Esophagus muscularis mucosa (tissue), 4 donors: ENCODE measurements around the gene MSANTD3. TPM values are rescaled to one million over a fixed set of nuclear protein-coding genes. Genes with fewer than 3 reads are reported as not detected.

Experiments
- DNase-seq: peaks from one replicate; pipeline ENCODE4 v3.0.0-alpha.2; 2017; ENCODE audit errors: extremely low spot score
- H3K27ac ChIP-seq, 4 donors: fragments of 200-600 bp; sonication (generic); replicated peaks in 1 of 4; 1 replicate in 3 of 4; 2 replicates in 1 of 4; pipeline ENCODE4 v1.5.1; 2016 to 2019; ENCODE audit warnings: mild to moderate bottlenecking in 1 of 4
- H3K27me3 ChIP-seq, 4 donors: fragments of 200-600 bp; sonication (generic); one replicate each; pipeline versions ENCODE4 v1.5.1 to v1.6.0; 2016 to 2019
- H3K36me3 ChIP-seq, 4 donors: fragments of 200-600 bp; sonication (generic); one replicate each; pipeline ENCODE4 v1.5.1; 2016 to 2019
- H3K4me1 ChIP-seq, 4 donors: fragments of 200-600 bp; sonication (generic); one replicate each; pipeline ENCODE4 v1.5.1; 2016 to 2019
- H3K4me3 ChIP-seq, 4 donors: fragments of 200-600 bp; sonication (generic); 1 replicate in 2 of 4; 2 replicates in 2 of 4; pipeline ENCODE4 v1.5.1; 2016 to 2019; ENCODE audit warnings: mild to moderate bottlenecking in 4 of 4, moderate library complexity in 1 of 4
- H3K9me3 ChIP-seq, 4 donors: fragments of 200-600 bp; sonication (generic); 1 replicate in 3 of 4; 2 replicates in 1 of 4; pipeline ENCODE4 v1.5.1; 2016 to 2019
- EP300 ChIP-seq: sonication (generic); formaldehyde crosslinking; IDR thresholded peaks from one replicate; pipeline ENCODE4 v1.6.1; 2017; ENCODE audit warnings: antibody characterized with exemption
- POLR2A ChIP-seq: fragments of 450-650 bp; IDR thresholded peaks from one replicate; pipeline ENCODE4 v1.6.1; 2017; ENCODE audit warnings: antibody characterized with exemption, moderate library complexity, mild to moderate bottlenecking, low read depth
- POLR2AphosphoS5 ChIP-seq, 2 donors: sonication (generic); formaldehyde crosslinking; IDR thresholded peaks; one replicate each; pipeline ENCODE4 v1.6.1; 2017; ENCODE audit warnings: antibody characterized with exemption in 2 of 2
- WGBS: methylation state at CpG from one replicate; pipeline ENCODE4 v1.1.5; 2018; 5-methylcytosine and 5-hydroxymethylcytosine counted together
- intact Hi-C: fragments of 100-400 bp; cut with DNase I; formaldehyde crosslinking; loops from one replicate; pipeline ENCODE4 v1.15.1; 2023
- total RNA-seq, 4 donors: library from RNA; depleted of rRNA; stranded (reverse); fragments of >200 nt; gene quantifications; one replicate each; pipeline versions ENCODE4 v1.1.0 to v1.2.1, GENCODE V29; 2016
- TF ChIP-seq, protein P1 (sequence below), 3 experiments: fragments of 200-600 bp in 2 of 3; fragments of 450-650 bp in 1 of 3; sonication (generic) in 2 of 3; IDR thresholded peaks; one replicate each; pipeline ENCODE4 v1.5.1; 2017 to 2019; ENCODE audit warnings: antibody characterized with exemption in 3 of 3, mild to moderate bottlenecking in 2 of 3, moderate library complexity in 1 of 3

The MSANTD3 gene
- total RNA-seq, 4 donors from 2014 or later = 28.5 to 50.4 (median 41.3) TPM

DNA sequence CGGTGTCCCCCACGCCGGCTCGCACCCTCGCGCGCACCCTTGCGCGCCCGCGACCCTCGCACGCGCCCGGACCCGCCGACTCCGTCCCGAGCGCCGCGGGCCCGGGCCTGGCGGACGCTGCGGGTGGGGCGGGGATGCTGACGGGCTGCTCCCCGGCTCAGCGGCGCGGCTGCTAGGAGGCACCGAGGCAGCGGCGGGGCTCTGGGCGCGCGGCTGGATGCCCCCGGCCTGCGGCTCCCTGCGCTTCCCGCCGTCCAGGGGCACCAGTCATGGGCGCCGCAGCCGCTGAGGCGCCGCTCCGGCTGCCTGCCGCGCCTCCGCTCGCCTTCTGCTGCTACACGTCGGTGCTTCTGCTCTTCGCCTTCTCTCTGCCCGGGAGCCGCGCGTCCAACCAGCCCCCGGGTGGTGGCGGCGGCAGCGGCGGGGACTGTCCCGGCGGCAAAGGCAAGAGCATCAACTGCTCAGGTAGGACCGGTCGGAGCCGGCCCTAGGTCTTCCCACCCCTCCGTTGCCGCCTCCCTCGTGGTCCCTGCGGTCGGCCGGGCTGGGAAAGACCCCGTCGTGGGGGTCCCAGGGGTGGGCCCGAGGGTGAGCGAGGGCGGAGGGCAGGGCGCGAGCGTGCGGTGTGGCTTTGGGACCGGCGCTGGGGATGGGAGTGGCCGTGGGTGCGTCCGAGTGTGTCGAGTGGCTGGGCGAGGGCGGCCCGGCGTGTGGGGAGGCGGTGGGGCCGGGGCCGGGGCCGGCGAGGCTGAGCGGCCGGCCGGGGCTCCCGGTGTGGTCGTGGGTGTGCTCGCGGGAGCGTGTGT, 46.5 kb downstream of the MSANTD3 start:
- peaks cover 0 to 15% (median 0%) of the 10 kb centered on the region in 4 donors for H3K27me3 ChIP-seq
- peaks cover 8 to 21% (median 16%) of the 10 kb centered on the region in 4 donors for H3K4me1 ChIP-seq
- peak overlapping the region; percentile 70 to 73 (median 72) for H3K4me3 ChIP-seq
- no peak for DNase-seq
- WGBS = 0% methylated on average over 5 of the region's 108 CpGs
- H3K36me3 ChIP-seq = no peaks in the 10 kb centered on the region
- TF ChIP-seq EP300 (no peak), POLR2AphosphoS5 (IDR thresholded peaks at IDR 0.05) (no peak), POLR2A (no peak)
- TF ChIP-seq, protein P1, sequence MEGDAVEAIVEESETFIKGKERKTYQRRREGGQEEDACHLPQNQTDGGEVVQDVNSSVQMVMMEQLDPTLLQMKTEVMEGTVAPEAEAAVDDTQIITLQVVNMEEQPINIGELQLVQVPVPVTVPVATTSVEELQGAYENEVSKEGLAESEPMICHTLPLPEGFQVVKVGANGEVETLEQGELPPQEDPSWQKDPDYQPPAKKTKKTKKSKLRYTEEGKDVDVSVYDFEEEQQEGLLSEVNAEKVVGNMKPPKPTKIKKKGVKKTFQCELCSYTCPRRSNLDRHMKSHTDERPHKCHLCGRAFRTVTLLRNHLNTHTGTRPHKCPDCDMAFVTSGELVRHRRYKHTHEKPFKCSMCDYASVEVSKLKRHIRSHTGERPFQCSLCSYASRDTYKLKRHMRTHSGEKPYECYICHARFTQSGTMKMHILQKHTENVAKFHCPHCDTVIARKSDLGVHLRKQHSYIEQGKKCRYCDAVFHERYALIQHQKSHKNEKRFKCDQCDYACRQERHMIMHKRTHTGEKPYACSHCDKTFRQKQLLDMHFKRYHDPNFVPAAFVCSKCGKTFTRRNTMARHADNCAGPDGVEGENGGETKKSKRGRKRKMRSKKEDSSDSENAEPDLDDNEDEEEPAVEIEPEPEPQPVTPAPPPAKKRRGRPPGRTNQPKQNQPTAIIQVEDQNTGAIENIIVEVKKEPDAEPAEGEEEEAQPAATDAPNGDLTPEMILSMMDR (IDR thresholded peaks at IDR 0.05) = no peak
- intact Hi-C loops = no loop called here
- no peaks in the 10 kb centered on the region for H3K9me3 ChIP-seq
- peak overlapping the region in 1 of 4 donors; percentile 41 for H3K27ac ChIP-seq

DNA sequence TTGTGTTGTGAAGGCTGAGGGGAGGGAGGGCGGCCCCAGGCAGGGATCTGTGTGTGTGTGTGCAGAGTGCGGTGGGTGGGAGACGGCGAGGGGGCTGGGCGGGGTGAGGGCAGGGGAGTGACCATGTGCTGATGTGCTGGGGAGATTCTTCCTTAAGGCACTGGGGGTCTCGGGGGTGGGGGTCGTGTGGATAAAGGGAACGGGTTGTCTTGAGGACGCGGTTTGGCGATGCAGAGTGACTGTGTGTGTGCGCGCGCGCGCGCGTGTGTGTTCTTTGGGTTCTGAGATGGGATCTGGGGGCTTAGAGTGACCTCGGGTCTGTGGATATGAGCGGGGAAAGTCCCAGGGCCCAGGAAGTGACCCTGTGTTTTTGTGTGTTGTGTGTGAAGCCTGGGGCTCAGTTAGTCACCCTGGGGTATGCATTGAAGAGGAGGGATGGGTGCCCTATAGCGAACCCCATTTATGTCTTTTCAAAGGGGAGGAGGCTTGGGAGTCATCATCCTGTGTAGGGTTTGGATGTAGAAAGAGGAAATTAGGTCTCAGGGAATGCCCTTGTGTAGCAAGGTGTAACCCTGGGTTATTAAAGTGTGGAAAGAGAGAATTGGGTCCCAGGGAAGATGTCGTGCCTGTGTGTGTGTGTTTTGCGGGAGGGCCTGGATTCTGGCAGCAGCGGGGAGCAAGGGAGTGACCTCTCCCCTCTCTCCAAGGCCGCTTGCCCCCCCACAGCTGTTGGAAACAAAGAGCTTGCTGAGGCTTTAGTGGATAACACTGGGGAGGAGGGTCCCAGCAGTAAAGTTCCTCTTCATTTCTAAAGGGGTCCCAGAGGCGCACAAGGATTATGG, 47.4 kb downstream of the MSANTD3 start:
- 30% methylated on average over 26 of the region's 26 CpGs for WGBS
- Histone ChIP-seq H3K9me3 (no peaks in the 10 kb centered on the region), H3K27ac (no peak overlapping the region), H3K4me3 (peak overlapping the region; percentile 70 to 73 (median 72)), H3K4me1 (peaks cover 8 to 21% (median 16%) of the 10 kb centered on the region in 4 donors), H3K36me3 (no peaks in the 10 kb centered on the region), H3K27me3 (peaks cover 0 to 15% (median 0%) of the 10 kb centered on the region in 4 donors)
- TF ChIP-seq POLR2A = no peak
- no peak for DNase-seq
- intact Hi-C loops = no loop called here

DNA sequence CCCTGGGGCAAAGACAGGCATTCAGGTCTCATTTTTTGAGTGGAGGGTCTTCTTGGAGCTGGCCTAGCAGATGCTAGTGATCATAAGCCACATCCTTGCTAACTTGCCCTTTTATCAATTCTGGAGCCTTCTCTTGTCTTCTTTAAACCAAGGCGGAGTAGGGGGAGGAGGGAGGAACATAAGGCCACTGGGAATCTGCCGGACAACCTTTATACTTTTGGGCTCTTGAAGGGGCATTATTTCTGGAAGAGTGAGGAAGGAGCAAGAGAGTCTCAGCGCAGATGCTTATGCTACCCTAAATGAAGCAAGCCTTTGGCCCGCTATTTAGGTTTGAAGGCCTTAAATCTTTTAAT, 48.0 kb downstream of the MSANTD3 start:
- WGBS = 99% methylated on average over 4 of the region's 4 CpGs
- H3K4me1 ChIP-seq = peaks cover 8 to 21% (median 16%) of the 10 kb centered on the region in 4 donors
- H3K27me3 ChIP-seq = peaks cover 0 to 15% (median 0%) of the 10 kb centered on the region in 4 donors

DNA sequence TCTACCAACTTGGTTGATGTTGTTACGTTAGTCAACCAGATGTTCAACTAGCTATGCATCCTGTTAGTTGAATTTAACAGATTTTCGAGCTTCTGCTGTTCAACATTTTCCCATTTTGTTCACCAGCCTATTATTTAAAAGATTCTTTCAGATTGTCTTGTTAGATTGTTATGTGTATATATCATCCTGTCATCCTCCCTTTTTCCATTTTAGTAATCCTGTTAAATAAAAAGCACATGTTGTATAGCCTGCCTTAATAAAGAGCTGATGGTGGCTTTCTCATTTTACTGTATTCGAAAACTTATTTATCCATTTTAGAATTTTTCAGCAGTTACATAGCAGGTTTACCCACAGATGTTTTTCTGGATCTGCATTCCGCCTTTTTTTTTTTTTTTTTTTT, 50.3 kb downstream of the MSANTD3 start:
- Histone ChIP-seq H3K9me3 (no peaks in the 10 kb centered on the region), H3K27me3 (peaks cover 0 to 15% (median 0%) of the 10 kb centered on the region in 4 donors), H3K27ac (no peak overlapping the region), H3K4me1 (peaks cover 8 to 21% (median 16%) of the 10 kb centered on the region in 4 donors), H3K4me3 (no peak overlapping the region), H3K36me3 (no peaks in the 10 kb centered on the region)
- TF ChIP-seq POLR2A (no peak), POLR2AphosphoS5 (IDR thresholded peaks at IDR 0.05) (no peak), EP300 (no peak)
- TF ChIP-seq, protein P1 (IDR thresholded peaks at IDR 0.05) = no peak
- intact Hi-C loops = no loop called here
- DNase-seq = no peak
- WGBS = 97% methylated on average over 4 of the region's 4 CpGs

More for the DNA sequence above, 48.0 kb downstream of the MSANTD3 start:
- TF ChIP-seq POLR2AphosphoS5 (IDR thresholded peaks at IDR 0.05) (no peak), POLR2A (no peak), EP300 (no peak)
- TF ChIP-seq, protein P1 (IDR thresholded peaks at IDR 0.05) = no peak
- Histone ChIP-seq H3K27ac (no peak overlapping the region), H3K36me3 (no peaks in the 10 kb centered on the region), H3K4me3 (no peak overlapping the region), H3K9me3 (no peaks in the 10 kb centered on the region)
- DNase-seq = no peak
- intact Hi-C loops = no loop called here

DNA sequence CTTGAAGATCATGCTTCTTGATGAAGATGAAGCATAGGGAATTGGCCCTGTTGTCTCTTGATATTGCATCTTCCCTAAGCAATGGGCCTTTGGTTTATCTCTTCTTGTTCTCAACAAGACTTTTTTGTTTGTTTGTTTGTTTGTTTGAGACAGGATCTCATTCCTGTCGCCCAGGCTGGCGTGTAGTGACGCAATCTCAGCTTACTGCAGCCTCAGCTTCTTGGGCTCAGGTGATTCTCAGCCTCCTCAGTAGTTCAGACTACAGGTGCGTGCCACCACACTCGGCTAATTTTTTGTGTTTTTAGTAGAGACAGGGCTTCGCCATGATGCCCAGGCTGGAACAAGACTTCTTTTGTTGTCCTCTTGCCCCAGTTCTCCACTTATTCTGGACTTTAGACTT, 51.2 kb downstream of the MSANTD3 start:
- intact Hi-C loops = no loop called here
- WGBS = 96% methylated on average over 6 of the region's 6 CpGs

More for the DNA sequence above, 51.2 kb downstream of the MSANTD3 start:
- peaks cover 8 to 13% (median 11%) of the 10 kb centered on the region in 4 donors for H3K4me1 ChIP-seq
- no peak for TF ChIP-seq POLR2A
- no peak for TF ChIP-seq EP300
- TF ChIP-seq, protein P1 (IDR thresholded peaks at IDR 0.05) = no peak
- no peak for TF ChIP-seq POLR2AphosphoS5 (IDR thresholded peaks at IDR 0.05)
- no peak overlapping the region for H3K27ac ChIP-seq
- H3K36me3 ChIP-seq = no peaks in the 10 kb centered on the region
- H3K9me3 ChIP-seq = no peaks in the 10 kb centered on the region
- DNase-seq = no peak
- H3K27me3 ChIP-seq = peaks cover 0 to 15% (median 0%) of the 10 kb centered on the region in 4 donors
- H3K4me3 ChIP-seq = no peak overlapping the region
